Left colon (tissue), 2 donors: ENCODE results near the gene RAC3. TPM values are rescaled to one million over a fixed set of nuclear protein-coding genes. Genes with fewer than 3 reads are reported as not detected.

Source experiments
- ATAC-seq: fragments of 200-7000 bp; cut with Tn5 transposase; one replicate; pipeline ENCODE4 v1.9.1; 2020; ENCODE audit warnings: mild to moderate bottlenecking, moderate library complexity
- DNase-seq, 2 donors: peaks; one replicate each; pipeline ENCODE4 v3.0.0-alpha.2; 2020
- intact Hi-C, 2 donors: fragments of 100-400 bp; cut with DNase I in 1 of 2; cut with micrococcal nuclease in 1 of 2; formaldehyde crosslinking; loops; one replicate each; pipeline versions ENCODE4 v1.11.2 to v1.14.0; 2022; cut with DNase I, micrococcal nuclease
- total RNA-seq, 2 donors: library from RNA; stranded (reverse); fragmentation: NEBNext Ultra II Directional; extraction: Animal tissue kit (Norgen Biotek cat#: 25700); gene quantifications; one replicate each; pipeline ENCODE4 v1.2.1, GENCODE V29; 2021
- donor health status: DM: no; HTN: no; CAD: no.
- donor health status: DM: yes; HTN: yes; CAD: no.

Gene RAC3
- total RNA-seq, 2 donors from 2014 or later, result 4.2 to 9.0 TPM

DNA sequence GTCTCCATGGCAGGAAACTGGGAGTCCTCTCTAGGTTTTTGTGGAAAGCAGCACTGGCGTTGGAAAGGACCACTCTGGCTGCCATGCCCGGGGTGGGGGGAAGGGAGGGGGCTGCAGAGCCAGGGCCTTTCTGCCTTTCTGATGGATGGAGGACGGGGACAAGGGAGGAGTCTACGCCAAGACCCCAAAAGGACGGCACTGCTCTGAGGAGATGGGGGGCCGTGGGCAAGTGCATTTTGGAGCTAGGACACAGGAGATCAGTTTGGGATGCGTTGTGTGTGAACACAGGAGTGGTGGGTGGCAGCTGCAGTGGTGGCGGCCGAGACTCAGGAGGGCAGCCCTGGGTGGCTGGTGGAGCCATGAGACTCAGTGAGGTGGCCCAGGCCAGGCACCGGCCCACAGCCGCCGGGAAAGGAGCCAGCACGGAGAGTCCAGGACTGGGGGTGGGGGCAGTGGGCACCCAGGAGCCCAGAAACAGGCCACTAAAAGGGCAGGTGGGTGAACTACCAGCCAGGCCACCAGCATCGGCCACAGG lies 10.8 kb upstream of the RAC3 start:
- ATAC-seq (no peak), DNase-seq (no peak)
- intact Hi-C loops, result no loop called here

DNA sequence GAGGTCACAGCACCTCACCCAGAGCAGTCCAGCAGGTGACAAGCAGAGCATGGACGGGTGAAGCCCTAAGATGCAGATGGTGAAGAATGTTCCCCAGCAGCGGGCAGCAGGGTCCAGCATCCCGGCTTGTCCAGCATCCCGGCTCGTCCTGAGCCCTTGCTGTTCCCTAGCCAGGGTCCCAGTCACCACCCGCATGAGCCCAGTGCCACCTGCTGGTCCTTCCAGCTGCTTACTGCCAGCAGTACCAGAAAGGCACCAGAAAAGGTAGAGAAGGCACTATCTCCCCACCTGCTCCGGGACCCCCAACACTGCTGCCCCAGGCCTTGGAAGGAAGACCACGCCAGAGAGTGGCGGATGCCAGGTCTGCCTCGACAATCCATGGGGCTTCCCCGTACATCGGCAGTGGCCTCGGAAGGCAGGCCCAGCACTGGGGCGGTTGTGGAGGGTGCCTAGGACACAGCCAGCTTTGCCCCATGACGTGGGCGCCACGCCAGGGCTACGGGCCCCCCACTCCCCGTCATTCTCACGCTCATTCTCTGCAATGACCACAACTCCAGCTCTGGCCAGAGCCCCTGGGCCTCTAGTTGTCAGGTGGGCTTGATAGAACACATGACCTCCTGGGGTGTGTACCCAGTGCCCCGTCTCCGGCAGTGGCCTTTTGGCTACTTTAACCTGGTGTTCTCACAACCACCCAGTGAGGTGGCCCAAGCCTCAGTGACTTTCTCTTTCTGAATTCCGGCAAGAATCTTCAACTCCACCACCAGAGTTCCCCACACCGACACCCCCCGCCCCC lies 10.2 kb upstream of the RAC3 start:
- ATAC-seq, result peak; percentile 33
- DNase-seq, result peak; percentile 74 to 84
- intact Hi-C loops, result no loop called here

DNA sequence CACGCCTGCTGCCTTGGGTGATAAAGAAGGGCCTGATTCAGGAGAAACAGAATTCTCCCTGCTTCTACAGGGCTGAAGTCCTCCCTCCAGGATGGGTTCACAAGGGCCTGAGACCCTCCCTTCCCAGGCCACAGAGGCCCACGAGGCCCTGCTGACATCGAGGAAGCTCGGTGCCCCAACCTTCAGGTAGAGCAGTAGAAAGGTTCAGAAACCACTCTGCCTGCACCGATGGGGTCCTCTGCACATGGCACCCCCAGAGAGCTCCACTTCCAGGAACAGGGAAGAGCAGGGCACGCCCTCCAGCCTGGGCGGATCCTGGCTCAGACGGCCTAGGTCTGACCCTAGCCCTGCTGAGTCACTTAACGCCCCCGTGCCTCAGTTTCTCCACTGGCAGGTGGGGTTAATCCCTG lies 9.6 kb upstream of the RAC3 start:
- DNase-seq, result peak in 1 of 2 donors; percentile 60
- intact Hi-C loops, result no loop called here
- peak; percentile 31 for ATAC-seq

DNA sequence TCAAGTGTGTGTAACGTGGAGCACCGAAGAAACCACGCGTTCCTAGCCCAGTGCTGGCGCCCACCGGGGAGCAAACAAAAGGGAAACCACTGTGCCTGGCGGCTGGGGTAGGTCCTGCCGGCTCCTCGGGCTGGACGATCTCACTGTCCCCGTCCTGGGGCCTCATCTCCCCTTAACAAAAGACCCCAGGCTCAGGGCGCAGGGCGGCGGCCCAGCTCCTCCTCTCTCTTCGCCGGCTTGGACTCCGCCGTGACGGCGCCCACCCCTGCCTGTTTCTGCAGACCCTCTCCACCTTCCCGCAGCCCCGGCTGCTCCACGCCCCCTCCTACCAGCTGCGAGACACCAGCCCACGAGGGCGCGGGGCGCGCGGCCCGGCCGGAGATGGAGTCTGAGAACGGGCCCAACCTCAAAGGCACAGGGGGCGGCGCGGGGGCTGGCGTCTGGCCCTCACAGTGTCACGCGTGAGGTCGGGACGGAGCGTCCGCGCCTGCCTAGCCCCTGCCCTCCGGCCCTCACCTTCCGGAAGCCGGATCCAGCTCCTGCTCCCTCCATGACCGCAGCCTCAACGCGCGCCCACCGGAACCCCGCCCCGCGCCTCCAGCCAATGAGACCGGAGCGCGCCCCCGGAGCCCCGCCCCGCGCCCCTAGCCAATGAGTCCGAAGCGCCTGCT lies 9.0 kb upstream of the RAC3 start, which contains the start of gene CENPX:
Gene CENPX (minus strand): TSS at position 569 of the 671 bp plus-strand sequence. CDS start 17 bp downstream, at position 552.
- intact Hi-C loops, result no loop called here
- no peak for DNase-seq
- no peak for ATAC-seq

DNA sequence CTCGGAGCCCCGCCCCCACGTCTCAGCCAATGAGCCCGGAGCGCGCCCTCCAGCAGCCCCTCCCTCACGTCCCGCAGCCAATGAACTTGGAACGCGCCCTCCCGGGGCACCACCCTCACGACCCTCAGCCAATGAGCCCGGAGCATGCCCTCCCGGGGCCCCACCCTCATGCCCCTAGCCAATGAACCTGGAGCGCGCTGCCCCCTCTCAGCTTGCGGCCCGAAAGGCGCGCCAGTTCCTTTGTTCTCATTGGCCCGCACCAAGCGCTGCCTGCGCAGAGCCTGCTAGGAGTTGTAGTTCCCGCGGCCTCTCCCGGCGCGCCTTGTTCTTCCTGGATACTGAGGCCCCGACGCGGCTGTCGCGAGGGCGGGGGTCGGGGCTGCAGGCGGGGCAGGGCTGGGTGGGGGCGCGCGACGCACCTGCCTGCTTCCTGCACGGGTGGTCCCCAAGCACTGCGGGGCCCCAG lies 8.5 kb upstream of the RAC3 start, which contains the start of gene LRRC45:
Gene LRRC45 (plus strand): TSS at position 325 of the 466 bp plus-strand sequence. CDS start 339 bp downstream, outside the sequence.
- DNase-seq, result peak; percentile 100
- intact Hi-C loops, result no loop called here
- ATAC-seq, result peak; percentile 82

DNA sequence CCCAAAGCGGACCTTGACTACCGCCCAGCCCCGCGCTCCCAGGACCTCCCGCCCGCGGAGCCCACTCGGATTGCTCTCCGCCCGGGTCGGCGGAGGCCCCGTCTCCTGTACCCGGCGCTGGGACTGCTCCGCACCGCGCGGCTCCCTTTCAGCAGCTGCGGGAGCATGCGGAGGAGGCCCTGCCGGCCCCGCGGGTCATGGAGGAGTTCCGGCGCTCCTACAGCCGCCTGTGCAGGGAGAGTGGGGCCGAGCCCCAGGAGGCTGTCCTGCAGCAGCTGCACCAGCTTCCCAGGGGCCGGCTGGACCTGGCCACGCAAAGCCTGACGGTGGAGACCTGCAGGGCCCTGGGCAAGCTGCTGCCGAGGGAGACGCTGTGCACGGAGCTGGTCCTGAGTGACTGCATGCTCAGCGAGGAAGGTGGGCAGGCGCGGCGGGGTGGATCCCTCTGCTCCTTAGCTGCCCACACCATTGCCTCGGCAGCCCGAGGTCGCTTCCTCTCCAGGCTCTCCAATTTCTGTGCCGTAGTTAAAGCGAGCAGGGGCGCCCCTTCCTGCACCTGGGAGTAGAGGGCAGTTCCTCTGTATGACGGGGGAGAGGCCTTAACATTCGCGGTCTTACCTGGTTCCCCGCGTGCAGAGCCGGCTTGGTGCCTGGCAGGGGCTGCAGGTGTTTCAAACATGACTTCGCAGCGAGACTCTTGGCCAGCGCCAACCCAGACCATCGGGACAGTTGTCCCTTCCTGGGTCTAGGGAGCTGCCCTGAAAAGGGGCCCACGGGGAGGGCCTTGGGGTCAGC lies 7.8 kb upstream of the RAC3 start:
- intact Hi-C loops, result no loop called here
- peak; percentile 14 for ATAC-seq
- peak in 1 of 2 donors; percentile 46 for DNase-seq

DNA sequence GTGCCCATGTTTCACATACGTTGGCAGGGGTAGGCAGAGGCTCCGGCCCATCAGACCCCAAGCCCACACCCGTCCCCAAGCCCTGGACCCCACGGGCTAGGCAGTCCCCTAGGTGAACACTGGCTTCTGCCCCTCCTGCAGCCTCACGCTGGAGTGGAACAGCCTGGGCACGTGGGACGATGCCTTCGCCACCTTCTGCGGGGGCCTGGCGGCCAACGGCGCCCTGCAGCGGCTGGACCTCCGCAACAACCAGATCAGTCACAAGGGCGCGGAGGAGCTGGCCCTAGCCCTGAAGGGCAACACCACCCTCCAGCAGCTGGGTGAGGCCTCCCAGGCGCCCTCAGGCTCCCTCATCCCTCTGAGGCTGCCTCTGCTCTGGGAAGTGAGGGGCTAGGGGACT lies 6.6 kb upstream of the RAC3 start:
- intact Hi-C loops, result no loop called here
- DNase-seq (no peak), ATAC-seq (no peak)

DNA sequence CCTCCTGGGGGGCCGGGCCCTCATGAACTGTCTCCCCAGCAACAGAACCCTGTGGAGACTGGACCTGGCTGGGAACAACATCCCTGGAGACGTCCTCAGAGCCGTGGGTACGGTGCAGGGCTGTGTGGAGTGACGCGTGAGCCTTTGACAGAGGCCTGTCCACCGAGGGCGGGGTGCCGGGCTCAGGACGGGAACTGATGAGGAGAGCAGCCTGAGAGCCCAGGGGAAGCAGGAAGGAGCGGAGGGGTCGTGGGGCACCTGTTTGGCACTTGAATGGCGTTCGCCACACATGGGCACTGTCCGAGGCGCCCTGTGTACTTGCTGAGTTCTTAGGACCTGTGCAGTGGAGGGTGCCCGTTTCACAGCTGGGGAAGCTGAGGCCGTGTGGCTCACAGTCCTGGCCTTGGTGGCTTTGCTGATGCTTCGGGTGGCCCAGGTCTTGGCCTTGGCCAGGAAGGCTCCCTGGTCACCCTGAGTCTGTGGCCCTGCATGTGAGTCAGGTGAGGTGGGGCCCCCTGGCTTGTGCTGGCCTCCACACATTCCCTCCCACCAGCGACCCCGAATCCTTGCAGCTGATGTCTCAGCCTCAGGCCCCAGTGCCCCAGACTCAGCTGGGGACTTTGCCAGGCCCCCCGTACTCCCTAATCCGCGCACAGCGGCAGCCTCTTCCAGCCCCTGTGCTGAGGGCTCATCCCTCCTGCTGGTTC lies 5.9 kb upstream of the RAC3 start:
- intact Hi-C loops, result no loop called here
- DNase-seq (no peak), ATAC-seq (no peak)

DNA sequence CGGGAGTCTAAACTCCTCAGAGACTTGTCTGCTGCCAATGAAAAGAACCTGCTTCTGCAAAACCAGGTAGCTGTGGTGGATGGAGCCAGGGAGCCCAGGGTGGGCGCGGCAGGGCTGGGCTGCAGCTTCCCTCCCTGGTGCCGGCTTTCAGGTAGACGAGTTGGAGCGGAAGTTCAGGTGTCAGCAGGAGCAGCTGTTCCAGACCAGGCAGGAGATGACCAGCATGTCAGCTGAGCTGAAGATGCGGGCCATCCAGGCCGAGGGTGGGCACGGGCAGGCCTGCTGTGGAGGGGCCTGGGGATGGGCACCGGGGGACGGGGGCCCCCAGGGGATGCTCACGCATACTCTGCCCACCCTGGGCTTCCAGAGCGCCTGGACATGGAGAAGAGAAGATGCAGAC lies 3.2 kb upstream of the RAC3 start:
- no peak for ATAC-seq
- intact Hi-C loops, result no loop called here
- no peak for DNase-seq

DNA sequence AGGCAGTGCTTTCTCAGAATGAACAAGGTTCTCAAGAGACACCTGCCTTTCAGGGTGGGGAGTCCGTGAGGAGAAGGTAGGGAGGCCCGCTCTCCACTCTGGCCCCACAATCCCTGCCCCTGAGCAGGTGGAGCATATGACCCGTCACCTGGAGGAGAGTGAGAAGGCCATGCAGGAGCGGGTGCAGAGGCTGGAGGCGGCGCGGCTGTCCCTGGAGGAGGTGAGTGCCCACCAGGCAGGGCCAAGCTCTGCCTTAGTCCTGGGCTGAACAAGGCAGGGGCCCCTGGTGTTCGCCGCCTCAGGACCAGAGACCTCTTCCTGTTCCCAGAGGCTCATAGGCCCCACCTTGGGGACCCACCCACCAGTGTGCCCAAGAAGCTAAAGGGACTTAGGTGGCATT lies 2.5 kb upstream of the RAC3 start:
- no peak for ATAC-seq
- intact Hi-C loops, result no loop called here

DNA sequence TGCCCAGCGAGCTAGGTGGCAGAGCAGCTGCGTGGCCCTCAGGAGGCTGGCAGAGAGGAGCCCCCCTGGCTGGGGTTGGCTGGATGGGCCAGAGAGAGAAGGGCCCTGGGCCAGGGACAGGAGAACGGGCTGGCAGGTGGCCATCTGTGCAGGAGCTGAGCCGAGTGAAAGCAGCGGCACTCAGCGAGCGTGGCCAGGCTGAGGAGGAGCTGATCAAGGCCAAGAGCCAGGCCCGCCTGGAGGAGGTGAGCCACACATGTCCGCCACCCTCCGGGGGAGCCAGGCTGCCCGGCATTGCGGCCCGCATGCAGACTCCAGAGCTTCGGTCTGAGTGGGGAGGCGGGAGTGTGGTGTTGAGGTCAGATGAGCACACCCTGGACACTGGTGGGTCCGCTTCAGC lies 2.1 kb upstream of the RAC3 start:
- no peak for DNase-seq
- intact Hi-C loops, result no loop called here
- no peak for ATAC-seq

More for the DNA sequence above, 2.5 kb upstream of the RAC3 start:
- no peak for DNase-seq

DNA sequence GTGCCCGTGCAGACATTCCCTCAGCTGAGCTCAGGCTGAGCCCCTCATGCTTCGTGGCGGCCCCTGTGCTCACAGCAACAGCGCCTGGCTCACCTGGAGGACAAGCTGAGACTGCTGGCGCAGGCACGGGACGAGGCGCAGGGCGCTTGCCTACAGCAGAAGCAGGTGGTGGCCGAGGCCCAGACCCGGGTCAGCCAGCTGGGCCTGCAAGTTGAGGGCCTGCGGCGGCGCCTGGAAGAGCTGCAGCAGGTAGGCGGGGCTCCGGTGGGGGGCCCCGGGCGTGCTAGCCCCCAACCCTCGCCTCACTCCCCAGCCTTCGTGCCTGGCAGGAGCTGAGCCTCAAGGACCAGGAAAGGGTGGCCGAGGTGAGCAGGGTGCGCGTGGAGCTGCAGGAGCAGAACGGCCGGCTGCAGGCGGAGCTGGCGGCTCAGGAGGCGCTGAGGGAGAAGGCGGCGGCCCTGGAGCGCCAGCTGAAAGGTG lies 1.4 kb upstream of the RAC3 start:
- intact Hi-C loops, result loop anchor here (5.0 kb wide), 1 partner anchor 122 kb away; no protein-coding TSS in a partner anchor
- ATAC-seq (peak; percentile 5), DNase-seq (no peak)

DNA sequence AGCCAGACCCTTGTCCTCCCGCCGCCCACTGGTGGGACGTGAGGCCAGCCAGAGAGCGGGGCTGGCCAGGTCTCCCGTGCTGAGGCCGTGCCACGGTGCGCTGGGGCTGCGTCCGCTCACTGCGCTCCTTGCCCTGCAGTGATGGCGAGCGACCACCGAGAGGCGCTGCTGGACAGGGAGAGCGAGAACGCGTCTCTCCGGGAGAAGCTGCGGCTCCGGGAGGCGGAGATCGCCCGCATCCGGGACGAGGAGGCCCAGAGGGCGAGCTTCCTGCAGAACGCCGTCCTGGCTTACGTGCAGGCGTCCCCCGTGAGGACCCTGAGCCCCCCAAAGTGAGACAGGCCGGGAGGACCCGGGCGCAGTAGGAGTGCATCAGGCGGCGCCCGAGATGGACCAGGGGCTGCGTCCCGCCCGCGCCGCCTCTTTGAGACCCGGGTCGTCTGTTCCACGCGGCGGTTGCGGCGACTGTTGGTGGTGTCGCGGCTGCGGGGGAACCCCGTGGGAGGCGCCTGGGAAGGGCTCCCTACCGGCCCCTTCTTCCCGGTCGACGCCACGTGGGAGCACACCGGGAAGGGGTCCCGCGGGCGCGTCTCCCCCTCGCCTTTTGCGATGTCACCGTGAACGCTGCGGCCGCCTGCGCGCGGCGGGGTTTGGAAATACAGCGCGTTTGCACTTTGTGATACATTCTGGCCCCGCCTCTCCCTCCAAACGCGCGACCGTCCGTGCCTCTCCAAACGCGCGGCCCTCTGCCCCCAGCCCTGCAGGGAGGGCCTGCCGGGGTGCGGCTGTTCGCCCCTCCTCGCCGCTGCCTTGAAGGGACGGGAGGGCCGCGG lies 792 bp upstream of the RAC3 start:
- DNase-seq (peak; percentile 83 to 84), ATAC-seq (peak; percentile 82)
- intact Hi-C loops, result loop anchor here (5.0 kb wide), 1 partner anchor 122 kb away; no protein-coding TSS in a partner anchor

DNA sequence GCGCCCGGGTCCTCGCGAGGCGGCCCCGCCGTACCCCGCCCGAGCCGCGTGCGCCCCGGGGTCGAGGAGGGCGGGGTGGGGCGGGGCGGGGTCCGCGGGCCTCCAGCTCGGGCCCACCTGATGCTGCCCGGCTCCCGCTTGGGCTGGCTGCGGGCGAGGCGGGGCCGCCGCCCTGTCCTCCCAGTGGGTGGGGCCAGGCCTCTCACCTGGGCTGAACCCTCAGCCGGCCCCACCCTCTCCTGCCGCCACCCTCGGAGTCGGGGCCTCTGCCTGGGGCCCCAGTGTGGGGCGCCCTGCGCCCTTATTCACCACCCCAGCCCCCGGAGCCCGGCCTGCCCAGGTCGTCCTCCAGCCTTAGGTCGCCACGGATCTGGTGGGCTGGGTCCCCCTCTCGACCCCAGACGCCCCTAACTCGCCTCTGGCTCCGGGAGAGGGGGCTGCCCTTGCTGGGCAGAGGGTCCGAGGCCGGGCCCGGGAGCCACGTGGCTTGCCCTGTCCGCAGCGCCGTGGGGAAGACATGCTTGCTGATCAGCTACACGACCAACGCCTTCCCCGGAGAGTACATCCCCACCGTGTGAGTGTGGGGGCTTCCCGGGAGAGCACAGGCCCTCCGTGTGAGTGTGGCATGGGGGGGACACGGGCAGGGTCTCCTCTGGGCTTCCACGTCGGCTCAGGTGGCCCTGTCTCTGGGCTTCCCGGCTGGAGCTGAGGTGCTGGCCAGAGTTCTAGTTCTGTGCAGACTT lies 578 bp downstream of the RAC3 start:
- intact Hi-C loops, result loop anchor here (5.0 kb wide), 1 partner anchor 120 kb away; no protein-coding TSS in a partner anchor
- ATAC-seq (peak; percentile 69), DNase-seq (peak; percentile 80 to 81)

DNA sequence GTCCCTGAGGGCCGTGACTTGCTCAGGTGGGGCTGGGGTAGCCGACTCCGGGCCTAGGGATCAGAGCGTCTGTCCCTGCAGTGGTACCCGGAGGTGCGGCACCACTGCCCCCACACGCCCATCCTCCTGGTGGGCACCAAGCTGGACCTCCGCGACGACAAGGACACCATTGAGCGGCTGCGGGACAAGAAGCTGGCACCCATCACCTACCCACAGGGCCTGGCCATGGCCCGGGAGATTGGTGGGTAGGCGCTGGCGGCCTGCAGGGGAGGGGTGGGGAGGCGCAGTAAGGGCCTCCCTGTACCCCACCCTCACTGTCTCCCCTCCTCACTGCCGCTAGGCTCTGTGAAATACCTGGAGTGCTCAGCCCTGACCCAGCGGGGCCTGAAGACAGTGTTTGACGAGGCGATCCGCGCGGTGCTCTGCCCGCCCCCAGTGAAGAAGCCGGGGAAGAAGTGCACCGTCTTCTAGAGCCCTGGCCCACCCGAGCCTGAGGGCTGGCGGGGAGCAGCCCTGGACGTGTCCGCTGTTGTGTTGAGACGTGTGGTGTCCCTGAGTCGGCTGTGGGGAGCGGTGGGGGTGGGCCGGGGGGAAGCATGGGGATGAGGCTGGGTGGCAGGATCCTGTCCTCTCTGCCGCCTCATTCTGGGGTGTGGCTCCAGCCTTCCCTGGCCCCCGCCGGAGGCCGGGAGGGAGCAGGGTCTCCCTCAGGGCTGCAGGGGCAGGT lies 2.0 kb downstream of the RAC3 start:
- ATAC-seq, result no peak
- no peak for DNase-seq
- intact Hi-C loops, result loop anchor here (5.0 kb wide), 1 partner anchor 119 kb away; no protein-coding TSS in a partner anchor
